H1 (cell line): ENCODE data around the gene ACOT6. TPM values are rescaled to one million over a fixed set of nuclear protein-coding genes. Genes with fewer than 3 reads are reported as not detected.

Source experiments
- CTCF ChIA-PET: fragments of 300-600 bp; sonication (Branson Sonifier 250); formaldehyde crosslinking; loops from one replicate; lab custom pipeline; 2021; ENCODE audit not compliant: partially characterized antibody; lab: Charles Lee
- POLR2A ChIA-PET: fragments of 300-600 bp; sonication (Branson Sonifier 250); formaldehyde crosslinking; loops from one replicate; lab custom pipeline; 2021; ENCODE audit warnings: inconsistent platforms; ENCODE audit not compliant: partially characterized antibody; lab: Charles Lee
- DNase-seq, 2 experiments: peaks; one replicate each; pipeline versions ENCODE4 v3.0.0 to v3.0.0-alpha.2; 2010 to 2022; ENCODE audit warnings: low spot score in 2 of 2, low read depth in 1 of 2, mixed read lengths in 1 of 2
- FAIRE-seq: peaks from 2 replicates; lab custom pipeline; 2011; peaks lifted over from hg19 to GRCh38; lab: Jason Lieb, UNC
- H2AFZ ChIP-seq: 2 replicates; pipeline ENCODE4 v1.8.1; 2012; ENCODE audit warnings: low read length, inconsistent platforms
- H2AK5ac ChIP-seq: 2 replicates; pipeline ENCODE4 v1.6.1; 2013; ENCODE audit warnings: low read depth, low read length
- H2BK120ac ChIP-seq: replicated peaks from 2 replicates; pipeline ENCODE3; 2013; ENCODE audit warnings: low read depth, low read length, inconsistent platforms
- H2BK12ac ChIP-seq: 2 replicates; pipeline ENCODE4 v1.6.1; 2013; ENCODE audit warnings: low read depth, low read length
- H2BK15ac ChIP-seq: 2 replicates; pipeline ENCODE4 v1.6.1; 2013; ENCODE audit warnings: low read length
- H2BK20ac ChIP-seq: 2 replicates; pipeline ENCODE4 v1.6.1; 2013; ENCODE audit warnings: low read length
- H2BK5ac ChIP-seq: 2 replicates; pipeline ENCODE4 v1.6.1; 2013; ENCODE audit warnings: low read depth, low read length
- H3K14ac ChIP-seq: 2 replicates; pipeline ENCODE4 v1.6.1; 2013; ENCODE audit warnings: inconsistent platforms; ENCODE audit not compliant: insufficient read length
- H3K18ac ChIP-seq: 2 replicates; pipeline ENCODE4 v1.6.1; 2013; ENCODE audit warnings: low read length; ENCODE audit errors: extremely low read depth
- H3K23ac ChIP-seq: 2 replicates; pipeline ENCODE4 v1.6.1; 2013; ENCODE audit warnings: inconsistent platforms; ENCODE audit not compliant: insufficient read length
- H3K23me2 ChIP-seq: 2 replicates; pipeline ENCODE4 v1.6.1; 2013; ENCODE audit warnings: low read depth, low read length
- H3K27ac ChIP-seq: 2 replicates; pipeline ENCODE4 v1.6.1; 2011; ENCODE audit warnings: low read depth, low read length, inconsistent platforms
- H3K27me3 ChIP-seq, 4 experiments: replicated peaks in 1 of 4; 1 replicate in 1 of 4; 2 replicates in 3 of 4; pipeline versions ENCODE4 v1.6.1 to v1.8.1; 2011 to 2013; ENCODE audit warnings: low read length in 3 of 4, mild to moderate bottlenecking in 3 of 4, inconsistent platforms in 2 of 4, mixed read lengths in 2 of 4, moderate library complexity in 1 of 4; ENCODE audit not compliant: control insufficient read depth in 3 of 4, insufficient read depth in 3 of 4; ENCODE audit errors: extremely low read depth in 1 of 4
- H3K36me3 ChIP-seq, 4 experiments: 2 replicates each; pipeline versions ENCODE4 v1.6.1 to v1.8.1; 2011 to 2013; ENCODE audit warnings: mild to moderate bottlenecking in 4 of 4, low read length in 3 of 4, moderate library complexity in 2 of 4, control low read depth in 1 of 4, inconsistent platforms in 1 of 4; ENCODE audit not compliant: insufficient read depth in 4 of 4, control insufficient read depth in 2 of 4
- H3K4ac ChIP-seq: replicated peaks from 2 replicates; pipeline ENCODE3; 2013; ENCODE audit warnings: low read length, low read depth, mixed read lengths, inconsistent platforms; ENCODE audit not compliant: insufficient read length
- H3K4me1 ChIP-seq, 4 experiments: replicated peaks in 1 of 4; 1 replicate in 1 of 4; 2 replicates in 3 of 4; pipeline versions ENCODE4 v1.6.1 to v1.8.1; 2011 to 2013; ENCODE audit warnings: low read length in 3 of 4, inconsistent platforms in 2 of 4, mixed read lengths in 1 of 4; ENCODE audit not compliant: insufficient read depth in 4 of 4, control insufficient read depth in 3 of 4
- H3K4me2 ChIP-seq, 2 experiments: 2 replicates each; pipeline versions ENCODE4 v1.6.1 to v1.8.1; 2011 to 2013; ENCODE audit warnings: low read depth in 2 of 2, low read length in 2 of 2, control low read depth in 1 of 2, inconsistent platforms in 1 of 2, mild to moderate bottlenecking in 1 of 2; ENCODE audit not compliant: insufficient read depth in 1 of 2
- H3K4me3 ChIP-seq, 4 experiments: fragments of 200-600, 300-600 bp in 1 of 4; sonication (generic), shearing (Covaris generic), sonication (Bioruptor Twin) in 1 of 4; 2 replicates each; pipeline versions ENCODE4 v1.5.1 to v1.8.1; 2011 to 2016; ENCODE audit warnings: low read length in 4 of 4, low read depth in 3 of 4, control low read depth in 2 of 4, inconsistent platforms in 2 of 4, mild to moderate bottlenecking in 2 of 4, mixed read lengths in 1 of 4, moderate library complexity in 1 of 4; ENCODE audit not compliant: insufficient read depth in 2 of 4; ENCODE audit errors: extremely low read depth in 1 of 4
- H3K56ac ChIP-seq: replicated peaks from 2 replicates; pipeline ENCODE3; 2013; ENCODE audit warnings: low read depth, mild to moderate bottlenecking, mixed read lengths, low read length, inconsistent platforms; ENCODE audit not compliant: insufficient read length
- H3K79me1 ChIP-seq: 2 replicates; pipeline ENCODE4 v1.6.1; 2013; ENCODE audit warnings: low read depth, low read length, control low read depth
- H3K79me2 ChIP-seq, 2 experiments: 2 replicates each; pipeline versions ENCODE4 v1.6.1 to v1.8.1; 2012 to 2013; ENCODE audit warnings: low read length in 2 of 2, mild to moderate bottlenecking in 2 of 2, inconsistent platforms in 1 of 2; ENCODE audit not compliant: insufficient read depth in 2 of 2, control insufficient read depth in 1 of 2
- H3K9ac ChIP-seq, 4 experiments: replicated peaks in 1 of 4; 1 replicate in 1 of 4; 2 replicates in 3 of 4; pipeline versions ENCODE4 v1.6.1 to v1.8.1; 2011 to 2013; ENCODE audit warnings: low read depth in 3 of 4, low read length in 3 of 4, control low read depth in 2 of 4, mild to moderate bottlenecking in 2 of 4, moderate library complexity in 2 of 4, inconsistent platforms in 1 of 4; ENCODE audit errors: extremely low read depth in 1 of 4
- H3K9me3 ChIP-seq, 2 experiments: 2 replicates each; pipeline versions ENCODE4 v1.6.1 to v1.8.1; 2012 to 2013; ENCODE audit warnings: mild to moderate bottlenecking in 2 of 2, moderate library complexity in 2 of 2, control low read depth in 1 of 2, inconsistent platforms in 1 of 2, low read depth in 1 of 2, low read length in 1 of 2, mixed read lengths in 1 of 2; ENCODE audit not compliant: insufficient read depth in 2 of 2
- H4K20me1 ChIP-seq, 2 experiments: replicated peaks in 1 of 2; 2 replicates each; pipeline versions ENCODE3 to v1.8.1; 2011 to 2013; ENCODE audit warnings: inconsistent platforms in 2 of 2, low read length in 2 of 2, mild to moderate bottlenecking in 1 of 2; ENCODE audit not compliant: insufficient read depth in 2 of 2, control insufficient read depth in 1 of 2
- H4K5ac ChIP-seq: 2 replicates; pipeline ENCODE4 v1.6.1; 2013; ENCODE audit warnings: low read length, low read depth, mixed read lengths, inconsistent platforms; ENCODE audit not compliant: insufficient read length
- H4K8ac ChIP-seq: 2 replicates; pipeline ENCODE4 v1.8.0; 2013; ENCODE audit warnings: mild to moderate bottlenecking, moderate library complexity, low read length, inconsistent platforms; ENCODE audit not compliant: insufficient read depth; ENCODE audit errors: extremely low read depth
- H4K91ac ChIP-seq: replicated peaks from 2 replicates; pipeline ENCODE3; 2013; ENCODE audit warnings: low read length, mixed read lengths, inconsistent platforms; ENCODE audit not compliant: insufficient read length
- ASH2L ChIP-seq: fragments of 200-600, 300-600 bp; sonication (generic); IDR thresholded peaks from one replicate; pipeline ENCODE4 v1.7.1; 2017; ENCODE audit warnings: low read length
- ATF3 ChIP-seq: IDR thresholded peaks from 2 replicates; pipeline ENCODE4 v1.6.1; 2011; ENCODE audit warnings: low read depth, mild to moderate bottlenecking, low read length; ENCODE audit not compliant: insufficient read depth
- CBX5 ChIP-seq: fragments of 300-800, 300-1000 bp; sonication (generic); IDR thresholded peaks from 2 replicates; pipeline ENCODE4 v1.7.1; 2016; ENCODE audit warnings: antibody characterized with exemption, low read length, low read depth
- NANOG ChIP-seq: IDR thresholded peaks from 2 replicates; pipeline ENCODE4 v1.6.1; 2011; ENCODE audit warnings: low read length, low read depth, mild to moderate bottlenecking, inconsistent platforms; ENCODE audit not compliant: insufficient read depth, poor library complexity, severe bottlenecking
- PHF8 ChIP-seq: fragments of 200-600 bp; sonication (generic); conservative IDR thresholded peaks from 2 replicates; pipeline ENCODE4 v1.7.1; 2012; ENCODE audit warnings: low read depth, mild to moderate bottlenecking, inconsistent platforms, low read length, moderate library complexity
- POLR2AphosphoS5 ChIP-seq: IDR thresholded peaks from 2 replicates; pipeline ENCODE4 v1.6.1; 2011; ENCODE audit warnings: low read depth, low read length
- RNF2 ChIP-seq: fragments of 200-900, 300-1000 bp; sonication (generic); IDR thresholded peaks from 2 replicates; pipeline ENCODE4 v1.7.1; 2016; ENCODE audit warnings: borderline replicate concordance, low read depth, mild to moderate bottlenecking, antibody characterized with exemption, low read length; ENCODE audit not compliant: poor library complexity, severe bottlenecking; ENCODE audit errors: missing control alignments
- SIRT6 ChIP-seq: IDR thresholded peaks from one replicate; pipeline ENCODE4 v1.7.1; 2012; ENCODE audit warnings: low read length, inconsistent platforms
- SRF ChIP-seq: IDR thresholded peaks from 2 replicates; pipeline ENCODE4 v1.6.1; 2011; ENCODE audit warnings: mild to moderate bottlenecking, low read depth, low read length, moderate library complexity
- SUZ12 ChIP-seq: fragments of 200-600 bp; sonication (generic); IDR thresholded peaks from 2 replicates; pipeline ENCODE4 v1.6.1; 2012; ENCODE audit warnings: mild to moderate bottlenecking, inconsistent platforms, low read length, moderate library complexity, mixed read lengths
- TAF1 ChIP-seq: IDR thresholded peaks from 2 replicates; pipeline ENCODE4 v1.6.1; 2011; ENCODE audit warnings: mild to moderate bottlenecking, low read depth, low read length
- TAF7 ChIP-seq: optimal IDR thresholded peaks from 2 replicates; pipeline ENCODE3; 2011; ENCODE audit warnings: low read depth, mild to moderate bottlenecking, inconsistent platforms, low read length, moderate library complexity, borderline replicate concordance
- WGBS, 2 experiments: shearing (Covaris generic) in 1 of 2; methylation state at CpG; one replicate each; pipeline versions ENCODE4 v1.1.6 to v1.1.7; 2013 to 2015; ENCODE audit warnings: low lambda C conversion rate in 2 of 2, mixed read lengths in 2 of 2, inconsistent platforms in 1 of 2, low coverage in 1 of 2, missing lambda C conversion rate in 1 of 2; ENCODE audit not compliant: insufficient replicate concordance in 2 of 2, insufficient coverage in 1 of 2, insufficient read length in 1 of 2; ENCODE audit errors: extremely low coverage in 1 of 2, missing lambda C conversion rate in 1 of 2; 5-methylcytosine and 5-hydroxymethylcytosine counted together
- polyA plus RNA-seq, 7 experiments: library from polyadenylated mRNA; depleted of rRNA in 3 of 7; stranded (reverse) in 5 of 7; unstranded in 2 of 7; fragments of >200 nt in 5 of 7; fragments of 200-250 nt in 2 of 7; gene quantifications; 1 replicate in 5 of 7; 2 replicates in 1 of 7; 4 replicates in 1 of 7; pipeline versions ENCODE4 v1.2.1 to v1.2.3, GENCODE V29; 2011 to 2013; ENCODE audit warnings: missing spikeins in 2 of 7, mixed read lengths in 2 of 7
- total RNA-seq: library from RNA; stranded (reverse); fragmentation: NEBNext Ultra II Directional; extraction: Animal tissue kit (Norgen Biotek cat#: 25700); gene quantifications from 2 replicates; pipeline ENCODE4 v1.2.1, GENCODE V29; 2021

ACOT6 gene
- total and polyA plus RNA-seq, 2 of the 8 experiments (the other 6 are each of a cell fraction or from before 2014, with no cell fraction given): not detected

- FAIRE-seq: no peak
- no peak for TF ChIP-seq ASH2L
- TF ChIP-seq SRF: no peak
- no peak for TF ChIP-seq SIRT6
- no peak for TF ChIP-seq TAF7
- no peak for TF ChIP-seq POLR2AphosphoS5
- no peak for TF ChIP-seq TAF1
- TF ChIP-seq PHF8: no peak
- TF ChIP-seq CBX5: no peak
- no peak for TF ChIP-seq ATF3
- TF ChIP-seq RNF2: no peak
- TF ChIP-seq SUZ12: no peak
- TF ChIP-seq NANOG: no peak
These were observed 25.5 kb downstream of the ACOT6 start for GRCh38 chr14:73637830-73638229.

More at GRCh38 chr14:73637830-73638229, 25.5 kb downstream of the ACOT6 start:
- H2BK15ac ChIP-seq: no peak overlapping the region
- H3K23ac ChIP-seq: no peak overlapping the region
- peaks cover 0 to 5% (median 1%) of the 10 kb centered on the region in 4 experiments; a peak in 4 of 7 replicates for H3K4me1 ChIP-seq
- H3K14ac ChIP-seq: no peak overlapping the region
- H3K9me3 ChIP-seq: no peaks in the 10 kb centered on the region
- ChIA-PET CTCF (interaction anchor here (0.6 to 1.9 kb wide), 5 partner anchors 18 to 403 kb away, joined by 3 to 8 read pairs (median 3); partner anchors contain the start of gene ACOT6), POLR2A (interaction anchor here (1.2 kb wide), 1 partner anchor 69 kb away, joined by 3 read pairs; the partner anchor contains the start of gene ACOT2)
- no peak overlapping the region for H2BK20ac ChIP-seq
- no peak overlapping the region for H4K8ac ChIP-seq
- H2AFZ ChIP-seq: peak overlapping the region; percentile 92; the same call in 1 of the 2 replicates
- H3K4me3 ChIP-seq: no peak overlapping the region
- WGBS, 2 experiments: 80% methylated on average over 4 of the region's 5 CpGs; no CpG with 5 or more reads in 1 of the 2 experiments
- H3K27ac ChIP-seq: no peak overlapping the region
- 0 out of 2 replicates have a peak overlapping the region, but pooled peaks have one; percentile 1 for H2BK12ac ChIP-seq
- H3K4me2 ChIP-seq: no peak overlapping the region
- no peak overlapping the region for H3K9ac ChIP-seq
- H2BK120ac ChIP-seq: no peak overlapping the region
- no peak overlapping the region for H4K91ac ChIP-seq
- no peaks in the 10 kb centered on the region; a peak in 1 of 7 replicates for H3K27me3 ChIP-seq
- H3K18ac ChIP-seq: no peak overlapping the region
- H2BK5ac ChIP-seq: no peak overlapping the region
- H4K20me1 ChIP-seq: no peaks in the 10 kb centered on the region
- no peak overlapping the region for H4K5ac ChIP-seq
- no peak overlapping the region for H2AK5ac ChIP-seq
- no peak for DNase-seq
- H3K23me2 ChIP-seq: peaks cover 7% of the 10 kb centered on the region; the same call in 1 of the 2 replicates
- no peaks in the 10 kb centered on the region for H3K79me2 ChIP-seq
- no peaks in the 10 kb centered on the region for H3K79me1 ChIP-seq
- no peak overlapping the region for H3K4ac ChIP-seq
- no peak overlapping the region for H3K56ac ChIP-seq
- H3K36me3 ChIP-seq: no peaks in the 10 kb centered on the region
